Measurements from ENCODE around the gene FYN.

FYN gene

DNA sequence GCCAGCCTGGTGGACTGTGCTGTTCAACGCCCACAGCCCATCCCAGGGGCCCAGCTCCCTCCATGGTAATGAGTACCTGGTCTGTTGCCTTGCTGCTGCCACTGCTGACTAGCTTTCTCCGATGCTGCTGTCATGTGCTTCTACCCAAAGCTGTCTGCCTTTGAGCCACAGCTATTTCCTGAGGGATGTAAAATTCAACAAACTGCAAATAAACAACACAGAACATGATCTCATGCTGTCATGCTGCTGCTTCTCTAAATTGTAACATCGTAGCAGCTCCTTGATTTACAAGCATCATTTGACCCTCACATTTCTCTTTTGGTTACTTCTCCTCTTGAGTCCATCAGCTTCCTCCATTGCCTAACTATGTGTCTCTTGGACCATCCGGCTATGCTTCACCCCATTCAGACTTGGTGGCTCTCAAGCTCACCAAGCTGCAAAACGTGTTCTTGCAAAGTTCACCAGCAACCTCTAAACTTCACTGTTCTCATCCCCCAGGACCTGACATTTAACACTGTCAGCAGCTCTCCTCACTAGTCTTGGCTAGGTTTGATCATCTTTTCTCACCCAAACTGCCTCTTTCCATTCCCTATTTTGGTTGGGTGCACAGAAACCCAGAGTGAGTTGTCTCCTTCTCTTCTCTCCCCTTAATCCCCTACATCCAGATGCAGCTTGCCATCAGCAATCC is 54.6 kb downstream of the FYN start:
- H3K9me3 ChIP-seq (ENCODE audit: severe bottlenecking), result no peaks in the 10 kb centered on the region
- ATAC-seq (ENCODE audit: low read depth), result no peak
- H3K36me3 ChIP-seq (ENCODE audit: low read depth), result 0 out of 2 replicates have a peak, but pooled peaks cover 5% of the 10 kb centered on the region
- H3K4me3 ChIP-seq (ENCODE audit: severe bottlenecking), result no peak overlapping the region
- H3K4me1 ChIP-seq (ENCODE audit: insufficient read depth, poor library complexity, severe bottlenecking), result peaks cover 9% of the 10 kb centered on the region
- no peak overlapping the region for H3K27ac ChIP-seq (ENCODE audit: poor library complexity, severe bottlenecking)
- TF ChIP-seq, protein P1, sequence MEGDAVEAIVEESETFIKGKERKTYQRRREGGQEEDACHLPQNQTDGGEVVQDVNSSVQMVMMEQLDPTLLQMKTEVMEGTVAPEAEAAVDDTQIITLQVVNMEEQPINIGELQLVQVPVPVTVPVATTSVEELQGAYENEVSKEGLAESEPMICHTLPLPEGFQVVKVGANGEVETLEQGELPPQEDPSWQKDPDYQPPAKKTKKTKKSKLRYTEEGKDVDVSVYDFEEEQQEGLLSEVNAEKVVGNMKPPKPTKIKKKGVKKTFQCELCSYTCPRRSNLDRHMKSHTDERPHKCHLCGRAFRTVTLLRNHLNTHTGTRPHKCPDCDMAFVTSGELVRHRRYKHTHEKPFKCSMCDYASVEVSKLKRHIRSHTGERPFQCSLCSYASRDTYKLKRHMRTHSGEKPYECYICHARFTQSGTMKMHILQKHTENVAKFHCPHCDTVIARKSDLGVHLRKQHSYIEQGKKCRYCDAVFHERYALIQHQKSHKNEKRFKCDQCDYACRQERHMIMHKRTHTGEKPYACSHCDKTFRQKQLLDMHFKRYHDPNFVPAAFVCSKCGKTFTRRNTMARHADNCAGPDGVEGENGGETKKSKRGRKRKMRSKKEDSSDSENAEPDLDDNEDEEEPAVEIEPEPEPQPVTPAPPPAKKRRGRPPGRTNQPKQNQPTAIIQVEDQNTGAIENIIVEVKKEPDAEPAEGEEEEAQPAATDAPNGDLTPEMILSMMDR (IDR thresholded peaks at IDR 0.05; ENCODE audit: poor library complexity, severe bottlenecking), result no peak
- no peak for DNase-seq (ENCODE audit: low spot score)
- no peaks in the 10 kb centered on the region for H3K27me3 ChIP-seq (ENCODE audit: insufficient read depth, poor library complexity, severe bottlenecking)

DNA sequence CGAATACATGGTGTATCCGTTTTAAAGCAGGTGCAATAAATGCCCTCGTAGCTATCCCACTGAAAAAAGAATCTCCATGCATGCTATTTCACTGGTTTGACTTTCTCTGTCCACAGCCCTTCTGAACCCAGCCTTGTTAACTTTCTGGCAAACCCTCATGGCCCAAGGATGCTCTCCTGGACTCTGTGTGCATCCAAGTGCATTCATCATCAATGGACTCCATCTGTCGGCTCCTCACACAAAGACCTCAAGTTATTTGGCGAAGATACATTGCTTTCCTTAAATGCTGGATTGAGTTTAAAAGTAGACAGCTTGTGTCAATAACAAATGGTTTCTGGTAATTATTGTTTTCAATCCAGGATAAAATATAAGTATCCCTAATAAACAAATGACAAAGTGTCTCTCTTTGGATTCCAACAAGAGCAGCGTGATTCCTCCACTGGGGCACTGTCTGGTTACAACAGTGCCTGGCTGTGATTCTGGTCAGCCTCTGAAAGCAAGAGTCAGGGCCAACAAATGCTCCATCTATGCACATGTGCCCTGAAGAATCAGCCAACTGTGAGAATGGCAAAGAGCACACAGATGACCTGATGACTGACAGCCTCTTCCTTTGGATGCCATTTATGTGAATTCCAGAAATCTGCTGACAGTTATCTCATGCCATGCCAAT is 55.7 kb downstream of the FYN start:
- DNase-seq (ENCODE audit: low spot score) (no peak), ATAC-seq (ENCODE audit: low read depth) (no peak)
- Histone ChIP-seq H3K27me3 (ENCODE audit: insufficient read depth, poor library complexity, severe bottlenecking) (no peaks in the 10 kb centered on the region), H3K27ac (ENCODE audit: poor library complexity, severe bottlenecking) (no peak overlapping the region), H3K4me1 (ENCODE audit: insufficient read depth, poor library complexity, severe bottlenecking) (peaks cover 15% of the 10 kb centered on the region), H3K9me3 (ENCODE audit: severe bottlenecking) (no peaks in the 10 kb centered on the region), H3K36me3 (ENCODE audit: low read depth) (0 out of 2 replicates have a peak, but pooled peaks cover 8% of the 10 kb centered on the region), H3K4me3 (ENCODE audit: severe bottlenecking) (no peak overlapping the region)
- TF ChIP-seq, protein P1 (IDR thresholded peaks at IDR 0.05; ENCODE audit: poor library complexity, severe bottlenecking), result no peak

DNA sequence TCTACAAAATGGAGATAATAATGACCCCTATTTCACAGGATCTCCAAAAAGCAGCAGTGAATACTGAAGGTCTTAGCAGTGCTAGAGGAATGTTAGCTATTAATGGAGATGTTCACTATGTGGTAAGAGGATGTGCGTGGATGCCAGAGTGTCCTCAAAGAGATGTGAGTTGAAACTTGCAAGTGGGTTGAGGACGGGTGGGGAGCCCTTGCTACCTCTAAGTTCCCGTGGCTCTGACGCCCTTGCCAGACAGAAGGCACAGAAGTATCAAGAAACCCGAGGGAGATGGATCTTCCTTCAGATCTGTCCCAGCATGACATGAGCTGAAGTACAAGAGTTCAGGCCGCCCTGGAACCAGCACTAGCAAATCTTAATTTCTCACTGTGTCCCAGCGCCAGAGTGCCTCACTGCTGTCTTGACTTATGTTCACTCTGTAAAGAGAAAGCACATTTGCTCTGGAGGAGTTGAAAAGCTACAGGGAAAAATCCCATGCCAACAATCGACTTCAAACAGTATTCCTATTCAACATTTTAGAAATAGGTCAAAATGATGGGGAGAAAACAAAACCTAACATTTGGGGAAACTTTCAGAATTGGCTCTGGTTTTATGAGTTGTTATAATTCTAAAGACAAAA is 59.5 kb downstream of the FYN start:
- ATAC-seq (ENCODE audit: low read depth) (no peak), DNase-seq (ENCODE audit: low spot score) (no peak)
- no peaks in the 10 kb centered on the region for H3K9me3 ChIP-seq (ENCODE audit: severe bottlenecking)
- TF ChIP-seq, protein P1 (IDR thresholded peaks at IDR 0.05; ENCODE audit: poor library complexity, severe bottlenecking), result no peak
- no peaks in the 10 kb centered on the region for H3K27me3 ChIP-seq (ENCODE audit: insufficient read depth, poor library complexity, severe bottlenecking)
- H3K36me3 ChIP-seq (ENCODE audit: low read depth), result 0 out of 2 replicates have a peak, but pooled peaks cover 8% of the 10 kb centered on the region
- peaks cover 21% of the 10 kb centered on the region for H3K4me1 ChIP-seq (ENCODE audit: insufficient read depth, poor library complexity, severe bottlenecking)
- H3K4me3 ChIP-seq (ENCODE audit: severe bottlenecking), result no peak overlapping the region
- peak overlapping the region; percentile 71 for H3K27ac ChIP-seq (ENCODE audit: poor library complexity, severe bottlenecking)

DNA sequence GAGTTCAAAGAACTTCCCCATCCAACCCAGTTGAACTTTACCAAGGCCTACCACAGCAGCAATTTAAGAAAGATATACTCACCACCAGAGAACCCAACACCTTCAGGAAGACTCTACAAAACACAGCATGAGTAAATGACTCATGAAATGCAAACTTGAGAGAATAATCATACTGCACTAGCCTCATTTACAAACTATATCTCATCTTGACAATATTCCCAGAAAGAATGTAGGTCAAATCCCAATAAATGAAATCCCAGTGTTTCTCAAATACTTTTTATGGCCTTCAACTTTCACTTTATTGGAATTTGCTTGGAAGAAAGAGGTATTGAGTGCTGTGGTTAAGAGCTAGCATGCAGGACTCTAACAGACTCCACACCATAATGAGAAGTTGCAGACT is 60.0 kb downstream of the FYN start:
- H3K36me3 ChIP-seq (ENCODE audit: low read depth), result 0 out of 2 replicates have a peak, but pooled peaks cover 8% of the 10 kb centered on the region
- TF ChIP-seq, protein P1 (IDR thresholded peaks at IDR 0.05; ENCODE audit: poor library complexity, severe bottlenecking), result no peak
- no peak overlapping the region for H3K4me3 ChIP-seq (ENCODE audit: severe bottlenecking)
- H3K27me3 ChIP-seq (ENCODE audit: insufficient read depth, poor library complexity, severe bottlenecking), result no peaks in the 10 kb centered on the region
- H3K9me3 ChIP-seq (ENCODE audit: severe bottlenecking), result no peaks in the 10 kb centered on the region
- DNase-seq (ENCODE audit: low spot score), result no peak
- ATAC-seq (ENCODE audit: low read depth), result peak; percentile 66
- peak overlapping the region; percentile 71 for H3K27ac ChIP-seq (ENCODE audit: poor library complexity, severe bottlenecking)
- H3K4me1 ChIP-seq (ENCODE audit: insufficient read depth, poor library complexity, severe bottlenecking), result peaks cover 21% of the 10 kb centered on the region

Measured in RWPE2 (cell line).